ENCODE results near the gene DACT1.
"Not testable (repeated sequence)": the region's sequence is repeated elsewhere in the genome, so short reads cannot be mapped to it uniquely, and the experiment has no call there.

Gene DACT1

GRCh38 chr14:58637391-58638230 lies at the start of gene DACT1:
Gene DACT1, plus strand, starts transcription at chr14:58637962. Its CDS starts 241 bp downstream, at chr14:58638203.
- peak in 1 of 2 experiments; percentile 55 for DNase-seq (ENCODE audit: low read depth in 2 of 2)

GRCh38 chr14:58588321-58588720 lies 49.4 kb upstream of the DACT1 start:
- not testable (repeated sequence) for DNase-seq (ENCODE audit: low read depth in 2 of 2)

GRCh38 chr14:58593977-58594376 lies 43.8 kb upstream of the DACT1 start:
- DNase-seq (ENCODE audit: low read depth in 2 of 2), result no peak

DNA sequence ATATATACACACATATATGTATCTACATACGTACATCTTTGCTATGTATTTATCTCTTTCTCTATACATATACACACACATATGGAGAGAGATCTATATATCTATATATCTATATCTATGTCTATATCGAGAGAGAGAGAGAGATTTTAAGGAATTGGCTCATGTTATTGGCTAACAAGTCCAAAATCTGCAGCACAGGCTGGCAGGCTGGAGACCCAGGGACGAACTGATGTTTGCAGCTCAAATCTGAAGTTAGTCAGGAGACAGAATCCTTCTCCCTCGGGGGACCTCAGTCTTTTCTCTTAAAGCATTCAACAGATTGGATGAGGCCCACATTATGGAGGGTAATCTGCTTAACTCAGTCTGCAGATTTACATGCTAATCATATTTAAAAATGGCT lies 40.7 kb upstream of the DACT1 start:
- DNase-seq (ENCODE audit: low read depth in 2 of 2), result no peak

DNA sequence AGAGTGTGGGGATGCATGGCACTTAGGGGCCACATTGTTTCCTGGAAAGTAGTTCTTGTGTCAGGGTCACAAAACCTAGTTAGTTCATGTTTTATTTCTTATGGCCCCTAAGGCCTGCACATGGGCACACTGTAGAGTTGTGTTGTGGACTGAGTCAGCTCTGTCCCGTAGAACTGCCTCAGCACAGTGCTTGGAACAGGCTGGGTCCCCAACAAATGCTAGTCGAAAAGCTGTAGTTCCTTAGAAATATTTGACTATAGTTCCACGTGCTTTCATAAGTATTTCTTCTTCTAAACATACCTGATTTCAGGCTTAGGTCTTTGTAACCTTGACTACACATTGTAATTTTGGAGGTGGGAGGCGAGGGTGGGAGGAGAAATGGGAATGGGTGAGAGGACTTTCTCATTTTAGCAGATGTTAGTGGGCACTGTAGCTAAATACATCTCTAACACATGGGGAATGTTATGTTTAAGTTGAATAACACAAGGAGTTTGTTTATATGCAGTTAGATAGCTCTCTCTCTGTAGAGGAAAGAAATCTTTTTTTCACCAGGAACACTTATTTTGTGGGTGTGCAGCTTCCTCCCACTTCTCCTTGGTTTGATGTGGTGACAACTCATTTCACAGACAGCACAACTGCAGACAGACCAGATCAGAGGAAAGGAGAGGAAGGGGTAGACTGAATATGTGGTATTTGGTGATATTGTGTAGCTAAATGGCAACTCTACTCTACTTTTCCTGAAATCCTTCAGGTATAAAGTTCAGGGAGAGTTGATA lies 39.5 kb upstream of the DACT1 start:
- DNase-seq (ENCODE audit: low read depth in 2 of 2), result no peak

- DNase-seq (ENCODE audit: low read depth in 2 of 2), result no peak
Measured at GRCh38 chr14:58598804-58599525, 38.8 kb upstream of the DACT1 start.

DNA sequence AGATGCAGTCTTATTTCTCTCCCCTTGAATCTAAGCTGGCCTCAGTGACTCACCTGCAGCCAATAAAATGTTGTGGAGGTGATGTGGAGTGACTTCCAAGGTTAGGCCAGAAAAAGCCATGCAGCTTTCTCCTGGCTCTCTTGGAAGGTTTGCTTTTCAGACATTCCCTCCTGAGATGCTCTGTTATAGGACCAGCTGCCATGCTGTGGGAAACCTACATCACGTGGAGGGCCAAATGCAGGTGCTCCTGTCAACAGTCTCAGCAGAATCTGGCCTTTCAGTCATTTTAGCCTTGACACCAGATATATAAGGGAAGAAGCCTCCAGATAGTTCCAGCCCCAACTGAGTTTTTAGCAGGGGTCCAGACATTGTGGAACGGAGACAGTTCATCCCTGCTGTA lies 38.1 kb upstream of the DACT1 start:
- DNase-seq (ENCODE audit: low read depth in 2 of 2), result no peak

DNA sequence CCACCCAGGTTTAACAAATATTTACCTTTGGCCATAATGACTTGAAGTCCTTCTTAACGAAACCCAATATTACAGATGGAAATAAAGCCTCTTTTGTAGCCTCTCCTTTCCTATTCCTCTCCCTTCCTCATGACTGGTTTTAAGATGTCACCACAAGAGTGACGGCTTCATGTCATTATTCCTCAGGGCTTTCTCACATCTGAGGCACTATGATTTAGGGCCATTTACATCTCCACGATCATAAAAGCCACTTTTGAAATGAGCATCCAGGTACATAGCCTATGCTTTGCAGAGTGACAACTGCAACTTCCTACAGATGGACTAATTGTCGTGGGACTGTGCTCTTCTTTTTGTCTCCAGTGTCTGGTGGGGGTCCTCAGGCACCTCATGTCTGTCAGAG lies 32.3 kb upstream of the DACT1 start:
- DNase-seq (ENCODE audit: low read depth in 2 of 2), result no peak

DNA sequence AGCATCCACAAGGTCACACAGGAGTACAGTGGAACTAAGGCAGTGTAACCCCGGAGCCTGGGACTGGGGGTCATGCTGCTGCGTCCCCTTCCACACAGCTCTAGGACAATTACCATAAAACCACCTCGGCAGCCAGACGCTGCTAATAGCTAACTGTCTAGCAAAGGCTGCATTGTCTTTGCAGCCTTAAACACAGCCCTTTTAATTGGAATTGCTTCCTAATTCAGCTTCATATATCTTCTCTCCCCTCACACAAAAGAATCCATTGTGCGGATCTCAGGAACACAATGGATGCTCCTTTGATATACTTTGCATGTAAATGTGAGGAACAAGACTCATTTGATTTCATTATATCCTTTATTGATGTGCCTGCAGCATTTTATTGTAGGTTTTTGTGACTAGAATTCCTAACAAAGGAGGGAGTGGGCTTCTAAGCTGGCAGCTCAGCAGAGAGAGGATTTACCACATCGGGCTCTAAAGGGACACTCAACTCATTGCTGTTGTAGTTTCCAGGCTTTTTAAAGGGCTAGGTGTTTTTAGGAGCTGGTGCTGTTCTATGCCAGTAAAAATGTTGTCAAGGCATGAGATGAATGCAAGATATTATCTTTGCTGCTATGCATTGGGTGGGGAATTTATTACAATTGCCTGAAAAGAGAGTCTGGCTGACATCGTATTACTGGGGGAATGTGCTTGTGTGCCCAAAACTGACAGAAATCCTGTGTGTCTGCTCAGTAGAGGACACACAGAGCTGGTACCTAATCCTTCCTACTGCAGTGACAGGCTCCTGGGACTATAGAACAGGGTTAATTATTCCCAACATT lies 30.4 kb upstream of the DACT1 start:
- DNase-seq (ENCODE audit: low read depth in 2 of 2), result no peak

GRCh38 chr14:58607952-58608317 lies 29.8 kb upstream of the DACT1 start:
- DNase-seq (ENCODE audit: low read depth in 2 of 2), result no peak

DNA sequence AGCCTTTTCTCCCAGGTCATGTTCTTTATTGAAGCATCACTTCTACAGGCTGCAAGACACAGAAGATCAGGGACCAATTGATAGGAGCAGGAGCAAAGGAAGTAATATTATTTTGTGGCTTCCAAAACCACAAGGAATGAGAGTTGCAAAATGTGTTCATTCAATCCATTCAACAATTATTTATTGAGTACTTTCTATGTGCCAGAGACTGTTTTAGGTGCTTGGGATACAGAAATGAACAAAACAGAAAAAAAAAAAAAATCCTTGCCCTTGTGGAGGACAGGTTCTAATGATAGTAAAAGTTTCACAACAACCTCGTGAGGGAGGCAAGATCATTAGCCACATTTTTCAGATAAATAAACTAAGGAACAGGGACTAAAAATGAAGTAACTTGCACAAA lies 20.1 kb upstream of the DACT1 start:
- no peak for DNase-seq (ENCODE audit: low read depth in 2 of 2)

- no peak for DNase-seq (ENCODE audit: low read depth in 2 of 2)
Measured at GRCh38 chr14:58620011-58620410, 17.8 kb upstream of the DACT1 start.

- no peak for DNase-seq (ENCODE audit: low read depth in 2 of 2)
Measured at GRCh38 chr14:58625438-58625837, 12.3 kb upstream of the DACT1 start.

DNA sequence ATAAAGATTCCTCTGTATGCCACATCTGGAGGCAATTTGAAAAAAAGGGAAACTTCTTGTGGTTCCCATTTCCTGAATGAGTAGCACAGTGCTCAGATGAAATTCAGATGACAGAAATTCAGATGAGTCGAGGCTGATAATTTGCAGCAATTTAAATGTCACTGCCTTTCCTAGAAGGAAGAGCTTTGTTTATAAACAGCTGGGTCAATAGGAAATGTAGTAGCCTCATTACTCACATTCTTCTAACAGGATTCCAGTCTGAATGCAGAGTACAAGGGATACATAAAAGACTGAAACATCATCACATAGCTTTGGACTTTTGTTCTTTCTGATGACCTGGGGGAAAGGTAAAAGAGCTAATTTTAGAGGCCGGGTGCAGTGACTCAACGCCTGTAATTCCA lies 11.3 kb upstream of the DACT1 start:
- DNase-seq (ENCODE audit: low read depth in 2 of 2), result no peak

DNA sequence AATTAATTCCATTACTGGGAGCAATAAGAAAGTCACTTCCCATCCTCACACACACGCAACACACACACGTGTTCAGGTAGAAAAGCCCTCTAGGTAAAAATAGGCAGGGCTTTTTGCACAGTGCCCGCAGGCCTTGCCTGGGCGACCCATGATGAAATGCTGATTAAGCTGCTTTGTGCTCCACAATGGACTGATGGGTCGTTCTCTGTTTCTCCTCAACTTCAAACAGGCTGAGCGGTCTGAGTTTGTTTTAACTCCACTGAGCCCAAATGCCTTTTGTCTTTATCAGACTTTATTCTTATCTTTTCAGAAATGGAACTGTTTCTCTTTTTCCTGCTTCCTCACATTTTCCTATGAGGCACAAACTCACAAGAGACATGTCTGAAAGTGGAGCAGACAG lies 9.4 kb upstream of the DACT1 start:
- no peak for DNase-seq (ENCODE audit: low read depth in 2 of 2)

- no peak for DNase-seq (ENCODE audit: low read depth in 2 of 2)
Measured at GRCh38 chr14:58629281-58629680, 8.5 kb upstream of the DACT1 start.

GRCh38 chr14:58631732-58632131 lies 6.0 kb upstream of the DACT1 start:
- DNase-seq (ENCODE audit: low read depth in 2 of 2), result no peak

DNA sequence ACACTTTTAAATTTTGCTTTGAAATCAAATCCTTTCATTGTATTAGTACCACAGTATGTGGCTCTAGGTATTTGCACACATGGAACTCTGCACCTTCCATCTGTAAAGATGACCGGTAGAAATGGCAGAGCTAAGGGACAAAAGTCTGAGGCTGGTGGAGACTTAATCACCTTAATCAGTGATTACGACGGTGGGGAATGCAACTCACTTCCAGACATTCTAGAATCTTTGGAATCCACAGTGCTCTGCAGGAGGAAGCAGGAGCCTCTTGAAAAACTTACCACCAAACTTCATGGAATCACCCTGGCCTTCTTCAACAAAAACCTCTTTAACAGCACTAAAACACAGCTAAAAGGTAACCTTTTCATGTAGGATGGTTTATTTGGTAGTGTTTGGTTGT lies 3.9 kb upstream of the DACT1 start:
- no peak for DNase-seq (ENCODE audit: low read depth in 2 of 2)

DNA sequence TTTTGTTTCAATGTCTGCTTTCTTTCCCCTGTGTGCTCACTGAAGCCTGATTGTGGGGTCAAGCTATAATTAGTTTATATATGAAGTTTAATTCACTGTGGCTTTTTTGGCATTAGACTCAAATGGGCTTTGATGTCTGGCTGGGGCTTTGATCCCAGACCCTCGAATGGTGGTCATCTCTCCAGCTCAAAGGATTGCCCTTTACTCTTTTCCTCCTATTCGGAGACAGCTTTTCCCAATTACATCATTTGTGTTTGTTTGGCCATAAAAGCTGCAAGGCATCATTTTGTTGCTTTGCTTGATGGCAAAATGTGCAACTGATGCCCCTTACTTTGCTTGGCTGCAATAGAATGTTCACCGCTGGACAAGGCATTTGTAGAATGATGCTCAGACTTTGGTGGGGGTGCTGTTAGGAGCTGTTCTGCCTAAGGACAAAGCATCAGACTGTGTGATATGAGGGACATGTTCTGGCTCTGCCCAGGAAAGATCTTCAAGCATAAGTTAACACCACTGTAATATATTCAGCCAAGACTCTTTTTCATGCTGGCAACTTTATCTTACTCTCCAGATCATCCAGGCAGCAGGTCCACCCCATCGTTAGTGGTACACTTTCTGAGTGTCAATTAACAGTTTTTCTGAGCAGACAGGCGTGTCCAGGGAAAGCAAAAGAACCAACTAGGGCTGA lies 3.2 kb upstream of the DACT1 start:
- no peak for DNase-seq (ENCODE audit: low read depth in 2 of 2)

DNA sequence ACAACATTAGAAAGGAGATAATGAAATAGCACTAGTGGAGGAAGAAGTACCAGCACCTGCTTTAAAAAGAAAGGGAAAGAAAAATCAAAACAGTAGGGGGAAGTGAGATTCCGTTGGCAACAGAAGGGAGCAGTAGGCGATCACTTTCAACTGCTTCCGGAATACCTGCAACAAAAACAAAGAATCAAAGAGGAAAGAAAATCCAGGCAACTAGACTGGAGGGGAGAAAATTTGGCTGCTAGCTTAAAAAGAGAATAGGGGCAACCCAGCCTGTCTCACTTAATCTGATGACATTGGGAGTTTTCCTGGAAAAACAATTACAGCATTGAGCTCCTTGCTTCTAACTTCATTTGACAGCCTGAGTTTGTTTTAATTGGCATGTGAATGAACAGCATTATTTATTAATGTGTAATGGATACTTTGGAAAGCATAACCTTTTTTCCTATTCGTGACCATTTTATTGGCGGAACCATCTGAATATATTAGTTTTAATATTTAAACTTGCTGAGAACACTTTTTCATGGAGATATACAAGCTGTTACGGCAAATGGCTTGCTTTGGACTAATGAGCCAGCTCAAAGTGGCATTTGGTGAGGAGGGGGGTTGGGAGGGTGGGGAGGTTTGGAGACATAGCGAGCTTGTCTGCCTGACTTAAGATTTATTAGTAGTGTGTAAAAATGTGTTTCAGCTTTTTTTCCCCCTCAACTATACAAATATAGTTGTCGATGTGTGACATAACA lies 2.5 kb upstream of the DACT1 start:
- DNase-seq (ENCODE audit: low read depth in 2 of 2), result no peak
